GM21367 (cell line): ENCODE measurements around the gene MRGPRD.

Experiments used
- ATAC-seq: cut with Tn5 transposase; IDR thresholded peaks from one replicate; pipeline ENCODE4 v1.9.1; 2021; ENCODE audit not compliant: unreplicated experiment

The MRGPRD gene

DNA sequence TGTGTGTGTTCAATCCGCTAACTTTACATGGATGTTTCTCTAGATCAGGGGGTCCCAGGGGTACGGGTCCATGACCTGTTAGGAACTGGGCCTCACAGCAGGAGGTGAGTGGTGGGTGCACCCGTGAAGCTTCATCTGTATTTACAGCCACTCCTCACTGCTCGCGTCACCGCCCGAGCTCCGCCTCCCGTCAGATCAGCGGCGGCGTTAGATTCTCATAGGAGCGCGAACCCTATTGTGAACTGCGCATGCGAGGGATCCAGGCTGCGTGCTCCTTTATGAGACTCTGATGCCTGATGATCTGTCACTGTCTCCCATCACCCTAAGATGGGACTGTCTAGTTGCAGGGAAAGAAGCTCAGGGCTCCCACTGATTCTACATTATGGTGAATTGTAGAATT is 31.9 kb downstream of the MRGPRD start:
- no peak for ATAC-seq

DNA sequence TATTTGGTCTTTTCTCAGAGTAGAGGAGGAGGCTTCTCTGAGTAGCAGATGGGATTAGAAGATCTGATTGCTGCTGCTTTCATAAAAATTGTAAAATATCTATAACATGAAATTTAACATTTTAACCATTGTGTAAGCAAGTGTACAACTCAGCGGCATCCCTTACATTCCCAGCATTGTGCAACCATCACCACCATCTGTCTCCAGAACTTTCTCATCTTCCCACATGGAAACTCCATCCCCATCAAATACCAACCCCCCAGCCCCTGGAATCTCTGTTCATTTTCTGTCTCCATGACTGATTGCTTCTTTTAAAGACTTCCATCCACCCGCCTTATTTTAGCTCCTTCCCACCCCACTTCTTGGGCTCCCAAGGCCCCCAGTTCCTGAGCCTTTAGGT is 32.3 kb downstream of the MRGPRD start:
- no peak for ATAC-seq

DNA sequence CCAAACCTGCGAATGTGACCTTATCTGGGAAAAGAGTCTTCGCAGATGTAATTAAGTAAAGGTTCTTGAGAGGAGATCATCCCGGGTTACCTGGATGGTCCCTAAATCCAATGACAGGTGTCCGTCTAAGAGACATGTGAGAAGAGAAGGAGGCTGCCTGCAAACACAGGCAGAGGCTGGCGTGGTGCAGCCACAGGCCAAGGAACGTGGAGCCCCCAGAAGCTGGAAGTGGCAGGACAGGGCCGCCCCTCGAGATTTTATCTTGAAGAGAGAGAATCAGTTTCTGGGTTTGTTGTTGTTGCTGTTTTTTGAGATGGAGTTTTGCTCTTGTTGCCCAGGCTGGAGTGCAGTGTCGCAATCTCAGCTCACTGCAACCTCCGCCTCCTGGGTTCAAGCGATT is 33.6 kb downstream of the MRGPRD start:
- ATAC-seq = no peak

DNA sequence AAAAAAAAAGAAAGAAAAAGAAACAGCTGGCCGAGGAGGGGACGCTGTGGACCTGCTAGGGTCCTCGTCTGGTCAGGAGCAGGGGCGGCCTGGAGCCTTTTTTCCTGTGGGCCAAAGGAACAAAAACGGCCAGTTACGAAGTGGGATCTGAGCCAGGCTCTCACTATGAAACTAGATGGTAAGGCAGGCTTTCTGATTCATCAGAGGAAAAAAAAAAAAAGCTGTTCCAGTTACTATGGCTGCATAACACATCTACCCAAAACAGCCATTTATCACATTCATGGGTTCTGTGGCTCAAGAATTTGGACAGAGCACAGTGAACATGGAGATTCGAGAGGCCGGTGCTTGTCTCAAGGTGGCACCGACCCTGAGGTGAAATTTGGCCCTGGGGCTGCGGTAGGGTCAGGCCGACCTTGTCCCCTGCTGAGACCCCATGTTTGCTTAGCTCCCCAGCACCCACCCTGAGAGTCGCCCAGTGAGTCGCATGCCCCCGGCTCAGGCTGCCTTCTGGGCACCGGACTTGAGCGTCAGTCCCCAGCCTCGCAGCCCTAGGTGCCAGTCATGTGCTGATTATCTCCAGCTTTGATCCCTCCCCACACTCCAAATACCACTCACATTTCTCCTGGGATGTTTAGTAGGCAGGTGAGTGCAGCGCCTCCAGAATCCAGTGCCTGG is 34.2 kb downstream of the MRGPRD start:
- no peak for ATAC-seq

DNA sequence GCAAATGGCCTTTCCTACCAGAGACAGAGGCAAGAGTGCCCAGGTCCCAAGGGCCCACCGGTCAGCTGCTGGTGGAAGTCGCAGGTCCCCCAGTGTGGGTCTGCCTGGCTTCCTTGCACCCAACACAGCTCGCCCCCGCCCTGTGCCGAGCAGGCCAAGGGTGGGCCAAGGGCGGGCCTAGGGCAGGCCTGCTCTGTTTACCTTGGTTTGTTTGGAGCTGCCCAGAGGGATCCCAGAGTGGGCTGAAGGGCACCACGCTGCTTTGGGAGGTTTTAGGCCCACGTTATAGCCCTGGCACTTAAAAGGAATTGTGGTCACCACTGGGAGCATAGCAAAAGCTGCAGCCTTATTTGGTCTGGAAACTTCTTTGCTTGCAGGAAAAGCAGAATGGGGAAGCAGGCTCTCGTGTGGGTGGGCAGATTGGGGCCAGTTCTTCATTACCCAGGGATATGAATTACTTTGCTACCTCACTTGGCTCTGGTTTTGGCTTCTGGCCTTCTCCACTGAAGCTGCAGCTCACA is 38.0 kb downstream of the MRGPRD start:
- no peak for ATAC-seq

DNA sequence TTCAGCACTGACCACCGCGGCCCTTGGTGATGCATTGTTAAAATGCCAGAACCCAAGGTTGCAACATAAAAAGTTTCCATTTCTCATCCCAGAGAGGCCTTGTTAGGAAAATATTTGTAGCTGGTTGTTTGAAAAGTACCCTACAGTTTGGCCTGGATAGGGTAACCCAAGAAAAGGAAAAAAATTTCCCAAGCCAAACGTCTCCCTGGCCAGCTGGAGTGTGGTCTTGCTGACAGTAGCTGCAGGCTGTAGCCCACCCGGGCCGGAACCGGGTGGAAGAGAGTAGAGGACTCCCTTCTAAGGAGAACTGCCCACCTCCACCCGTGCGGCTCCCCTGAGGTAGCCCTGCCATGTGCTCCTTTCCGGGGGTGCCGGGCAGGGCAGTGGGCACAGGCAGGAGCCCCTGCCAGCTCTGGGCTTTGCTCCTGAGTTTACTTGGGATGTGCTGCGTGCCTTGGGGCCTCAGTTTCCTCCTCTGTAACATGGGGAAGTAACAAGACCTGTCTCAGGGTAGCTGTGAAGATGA is 38.6 kb downstream of the MRGPRD start:
- no peak for ATAC-seq

DNA sequence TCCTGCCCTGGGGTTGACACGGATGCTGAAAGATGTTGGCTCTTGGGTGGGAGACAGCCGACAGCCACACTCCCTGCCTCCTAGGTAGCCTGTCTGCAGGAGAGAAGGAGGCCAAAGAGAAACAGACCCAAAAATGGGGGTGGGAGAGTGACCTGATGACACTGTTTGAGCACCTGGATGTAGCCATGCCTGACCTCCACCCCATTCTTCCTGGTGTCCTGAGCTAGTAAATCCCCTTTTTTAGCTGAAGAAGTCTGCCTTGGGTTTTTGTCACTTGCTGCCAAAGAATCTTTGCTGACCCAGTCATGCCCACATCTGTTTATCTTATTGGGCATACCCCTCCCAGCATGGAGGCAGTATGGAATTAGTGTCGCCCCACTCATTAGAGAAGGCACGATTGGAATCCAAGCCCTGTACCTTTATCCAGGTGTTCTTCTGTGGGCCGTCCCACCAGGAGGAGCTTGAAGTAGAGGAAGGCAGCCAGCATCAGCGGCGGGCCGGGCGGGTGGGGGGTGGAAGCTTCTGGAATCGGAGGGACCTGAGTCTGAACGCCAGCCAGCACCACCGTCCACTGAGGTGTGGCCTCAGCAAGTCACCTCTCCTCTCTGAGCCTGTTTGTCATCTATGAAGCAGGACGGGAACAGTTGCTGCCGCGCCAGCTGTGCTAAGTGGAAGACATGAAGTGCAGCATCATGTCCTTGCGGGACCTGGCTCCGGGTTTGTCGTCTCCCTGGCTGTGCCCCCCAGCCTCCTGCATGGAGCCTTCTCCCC is 39.3 kb downstream of the MRGPRD start:
- ATAC-seq = no peak

DNA sequence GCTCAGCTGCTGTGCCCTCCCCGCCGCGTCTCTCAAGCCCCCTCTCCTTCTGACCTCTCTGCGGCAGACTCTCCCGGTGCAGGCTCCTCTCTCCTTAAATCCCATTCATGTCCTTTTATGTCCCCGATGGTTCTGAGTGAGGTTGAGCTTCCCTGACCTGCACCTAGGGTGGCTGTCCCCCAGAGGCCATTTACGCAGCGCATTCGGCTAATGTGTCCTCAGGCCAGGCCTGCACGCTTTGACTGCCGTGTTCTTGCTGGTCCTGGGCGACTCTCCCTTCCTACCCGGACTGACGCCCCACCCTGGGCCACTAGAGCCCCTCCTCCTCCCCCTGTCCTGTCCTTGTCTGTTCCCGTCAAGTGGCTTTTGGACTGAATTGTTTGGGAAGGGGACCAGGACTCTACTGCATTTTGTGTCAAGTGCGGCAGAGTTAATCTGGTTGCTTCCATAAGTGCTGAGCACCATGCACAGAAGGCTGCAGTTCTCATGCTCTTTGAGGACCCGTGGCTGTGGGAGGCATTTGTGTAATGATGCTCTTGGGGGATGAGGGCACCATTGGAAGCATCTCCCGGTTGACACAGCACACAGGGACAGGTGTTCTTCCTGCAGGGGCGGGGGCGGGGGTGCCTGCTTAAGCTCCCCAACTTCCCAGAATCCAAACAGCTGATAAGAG is 40.0 kb downstream of the MRGPRD start:
- ATAC-seq = no peak

DNA sequence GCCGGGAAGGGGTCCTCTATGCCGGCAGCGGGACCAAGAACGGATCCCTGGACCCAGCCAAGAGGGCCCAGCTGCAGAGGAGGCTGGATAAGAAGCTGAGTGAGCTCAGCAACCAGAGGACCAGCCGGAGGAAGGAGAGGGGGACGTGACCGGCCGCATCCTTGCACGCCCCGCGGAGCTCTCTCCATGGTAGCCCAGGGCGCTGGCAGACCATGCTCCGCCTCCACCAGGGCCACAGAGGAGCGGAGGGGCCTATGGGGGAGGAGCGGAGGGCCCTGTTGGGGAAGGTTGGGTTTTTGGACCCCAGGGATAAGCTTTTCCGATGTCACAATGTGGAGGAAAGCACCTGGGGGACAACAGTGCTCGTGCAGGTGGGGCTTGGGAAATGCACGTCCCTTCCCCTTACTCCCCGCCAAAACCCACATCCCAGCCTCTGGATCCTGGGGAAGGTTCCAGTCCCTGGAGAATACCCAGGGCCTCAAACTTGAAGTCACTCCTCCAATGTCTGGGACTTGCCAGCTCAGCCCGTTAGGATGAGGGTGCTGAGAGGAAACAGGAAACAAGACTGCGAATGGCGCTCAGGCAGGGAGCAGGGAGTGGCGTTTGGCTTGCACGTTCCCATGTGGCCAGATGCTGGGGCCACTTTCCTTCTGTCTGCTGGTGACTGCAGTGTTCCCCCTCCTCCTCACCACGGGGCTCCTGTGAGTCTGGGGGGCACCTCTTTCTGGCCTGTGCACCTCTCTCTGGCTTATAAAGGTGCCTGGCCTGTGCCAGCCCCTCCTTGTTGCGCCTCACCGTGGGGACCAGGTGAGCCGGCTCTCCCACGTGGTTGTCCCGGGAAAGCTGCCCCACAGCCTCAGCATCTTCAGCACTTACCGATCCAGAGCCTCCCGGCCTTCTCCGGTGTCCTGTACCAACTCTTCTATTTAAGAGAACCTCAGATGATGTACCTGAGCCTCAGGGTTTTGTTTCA is 40.9 kb downstream of the MRGPRD start:
- ATAC-seq = no peak

DNA sequence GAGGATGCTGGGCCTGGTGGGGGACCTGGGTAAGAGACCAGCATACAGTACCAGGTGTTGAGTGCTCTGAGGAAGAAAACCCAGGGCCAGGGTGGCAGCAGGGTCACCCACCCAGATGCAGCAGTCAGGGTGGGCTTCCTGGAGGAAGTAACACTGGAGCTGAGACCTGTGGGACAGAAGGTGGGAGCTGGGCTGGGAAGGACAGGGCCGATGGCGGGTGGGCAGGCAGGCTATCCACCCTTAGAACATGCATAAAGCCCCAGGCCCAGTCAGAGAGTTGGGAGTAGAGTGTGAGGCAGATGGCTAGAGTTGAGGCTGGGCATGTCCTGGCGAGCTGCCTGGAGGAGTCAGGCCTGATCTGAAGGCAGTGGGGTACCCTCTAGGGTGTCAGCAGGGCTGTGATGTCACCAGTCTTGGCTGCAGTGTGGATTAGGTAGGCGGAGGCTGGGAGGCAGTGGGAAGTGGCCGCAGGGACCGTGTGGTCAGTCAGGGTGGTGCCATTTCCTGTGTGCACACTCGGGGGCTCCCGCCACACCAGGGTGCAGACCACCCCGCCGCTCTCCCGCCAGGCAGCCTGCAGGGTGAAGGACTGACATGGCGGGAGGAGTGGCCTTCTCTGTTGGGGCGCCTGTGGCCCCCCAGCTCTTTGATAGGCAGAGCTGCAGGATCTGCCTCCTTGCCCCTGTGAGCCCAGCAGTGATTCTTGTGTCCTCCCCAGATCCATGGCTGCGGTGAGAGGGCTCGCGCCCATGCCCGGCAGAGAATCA is 41.8 kb downstream of the MRGPRD start:
- ATAC-seq = no peak

DNA sequence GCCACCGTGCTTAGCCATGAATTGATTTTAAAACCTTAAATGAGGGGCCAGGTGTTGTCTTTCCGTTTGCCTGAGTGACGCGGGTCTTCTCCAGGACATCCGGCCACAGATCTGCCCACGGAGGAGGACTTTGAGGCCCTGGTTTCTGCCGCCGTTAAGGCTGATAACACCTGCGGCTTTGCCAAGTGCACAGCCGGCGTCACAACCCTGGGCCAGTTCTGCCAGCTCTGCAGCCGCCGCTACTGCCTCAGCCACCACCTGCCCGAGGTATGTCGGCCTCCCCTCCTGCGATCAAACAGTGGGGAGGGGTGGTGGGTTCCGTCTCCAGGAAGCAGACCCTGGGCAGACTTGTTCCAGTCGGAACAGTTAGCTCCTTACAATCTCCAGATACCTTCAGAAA is 42.7 kb downstream of the MRGPRD start:
- ATAC-seq = no peak

DNA sequence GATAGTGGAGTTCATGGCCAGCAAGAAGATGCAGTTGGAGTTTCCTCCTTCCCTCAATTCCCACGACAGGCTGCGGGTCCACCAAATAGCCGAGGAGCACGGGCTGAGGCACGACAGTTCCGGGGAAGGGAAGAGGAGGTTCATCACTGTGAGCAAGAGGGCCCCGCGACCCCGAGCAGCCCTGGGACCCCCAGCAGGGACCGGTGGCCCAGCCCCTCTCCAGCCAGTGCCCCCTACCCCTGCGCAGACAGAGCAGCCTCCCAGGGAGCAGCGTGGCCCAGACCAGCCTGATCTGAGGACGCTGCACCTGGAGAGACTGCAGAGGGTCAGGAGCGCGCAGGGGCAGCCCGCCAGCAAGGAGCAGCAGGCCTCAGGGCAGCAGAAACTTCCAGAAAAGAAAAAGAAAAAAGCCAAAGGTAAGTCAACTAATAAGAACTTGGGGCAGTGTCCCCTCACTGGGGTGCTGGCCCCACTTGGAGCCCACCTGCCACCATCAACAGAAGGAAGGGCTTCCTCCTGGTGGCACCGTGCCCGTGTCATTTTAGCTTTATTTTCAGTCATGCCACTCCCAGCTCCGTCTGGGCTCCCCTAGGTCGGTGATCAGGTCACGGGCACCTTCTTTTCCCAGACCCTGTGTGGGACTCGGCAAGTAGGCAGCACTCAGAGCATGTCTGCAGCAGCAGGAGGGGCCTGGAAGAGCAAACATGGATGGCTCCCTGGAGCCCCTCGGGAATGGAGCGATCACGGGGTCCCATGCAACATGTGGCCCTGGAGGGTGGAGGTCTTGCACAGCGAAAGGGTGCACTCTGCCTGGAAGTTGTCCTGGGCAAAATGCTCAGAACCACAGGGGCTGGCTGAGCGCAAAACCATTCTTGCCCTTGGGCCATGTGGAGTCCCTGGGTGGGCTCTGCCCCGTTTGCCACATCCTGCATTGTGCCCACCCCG is 43.8 kb downstream of the MRGPRD start:
- ATAC-seq = no peak

DNA sequence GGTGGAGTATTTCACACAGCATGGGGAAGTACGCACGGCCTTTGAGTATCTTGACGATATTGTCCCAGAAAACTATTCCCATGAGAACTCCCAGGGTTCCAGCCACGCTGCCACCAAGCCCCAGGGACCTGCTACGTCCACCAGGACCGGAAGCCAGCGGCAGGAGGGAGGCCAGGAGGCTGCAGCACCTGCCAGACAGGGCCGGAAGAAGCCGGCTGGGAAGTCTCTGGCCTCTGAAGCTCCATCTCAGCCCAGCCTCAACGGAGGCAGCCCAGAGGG is 44.5 kb downstream of the MRGPRD start:
- no peak for ATAC-seq

DNA sequence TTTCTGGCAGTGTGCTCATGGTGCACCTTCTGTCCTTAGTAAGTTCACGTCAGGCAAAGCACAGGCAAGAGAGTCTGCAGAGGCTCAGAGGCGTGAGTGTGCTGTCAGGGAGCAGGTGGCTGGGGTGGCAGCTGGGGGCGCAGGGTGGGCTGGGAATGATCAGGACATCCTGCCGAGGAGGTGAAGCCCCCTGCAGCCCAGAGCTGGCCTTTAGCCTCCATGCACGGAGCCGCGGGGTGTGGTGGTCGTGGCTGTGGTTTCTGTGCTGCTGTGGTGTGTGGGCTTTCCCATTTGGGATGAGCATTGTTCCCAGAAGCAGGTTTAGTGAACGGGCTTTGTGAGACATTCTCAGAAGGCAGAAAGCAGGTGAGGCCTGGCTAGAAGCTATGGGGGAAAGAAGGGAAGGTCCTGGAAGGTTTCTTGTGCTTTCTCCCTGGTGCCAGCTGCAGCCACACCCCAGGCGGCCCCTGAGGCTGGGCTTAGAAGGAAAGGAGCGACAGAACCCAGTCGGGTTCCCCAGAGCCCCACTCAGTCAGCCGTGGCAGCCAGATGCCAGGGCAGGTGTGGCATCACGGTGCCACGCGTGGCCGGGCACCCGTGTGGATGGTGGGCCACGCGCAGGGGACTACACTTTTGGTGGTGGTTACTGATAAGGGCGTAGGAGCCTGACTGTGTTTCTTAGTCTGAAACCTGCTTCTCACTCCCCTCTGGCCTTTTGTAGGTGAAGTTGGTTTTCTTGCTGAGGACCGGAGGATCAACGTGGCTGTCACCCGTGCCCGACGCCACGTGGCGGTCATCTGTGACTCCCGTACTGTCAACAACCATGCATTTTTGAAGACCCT is 45.0 kb downstream of the MRGPRD start:
- no peak for ATAC-seq

DNA sequence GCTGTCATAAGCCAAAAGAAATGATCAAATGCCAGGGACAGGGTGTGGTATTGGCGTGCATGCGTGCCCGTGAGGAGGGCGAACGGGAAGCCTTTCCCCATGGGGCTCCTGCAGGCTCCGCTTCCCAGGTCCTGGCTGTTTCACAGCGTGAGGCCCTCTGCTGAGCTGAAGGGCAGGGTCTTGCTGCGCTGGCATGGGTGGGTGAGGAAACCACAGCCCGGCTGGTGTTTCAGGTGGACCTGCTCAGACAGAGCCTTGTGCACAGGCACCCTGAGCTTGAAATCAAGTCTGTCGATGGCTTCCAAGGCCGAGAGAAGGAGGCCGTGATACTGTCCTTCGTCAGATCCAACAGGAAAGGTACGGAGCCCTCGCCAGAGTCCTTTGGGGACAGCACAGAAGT is 45.7 kb downstream of the MRGPRD start:
- ATAC-seq = no peak

DNA sequence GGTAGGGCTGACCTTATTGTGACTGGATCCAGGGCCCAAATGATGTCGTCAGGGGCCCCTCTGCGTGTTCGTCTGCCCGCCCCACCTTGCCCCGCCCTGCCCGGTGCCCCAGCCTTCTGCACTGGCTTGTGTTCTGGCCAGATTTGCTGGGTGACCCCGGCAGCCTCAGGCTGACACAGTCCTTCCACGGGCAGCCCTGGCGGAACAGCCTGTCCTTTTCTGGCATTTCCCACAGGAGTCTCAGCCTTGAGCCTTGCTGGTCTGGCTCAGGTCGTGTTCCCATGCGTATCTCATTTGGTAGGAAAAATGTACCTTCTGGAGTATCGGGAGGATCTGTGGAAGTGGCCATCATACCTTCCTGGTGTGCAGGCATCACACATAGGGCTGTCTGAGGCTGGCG is 46.1 kb downstream of the MRGPRD start:
- no peak for ATAC-seq

DNA sequence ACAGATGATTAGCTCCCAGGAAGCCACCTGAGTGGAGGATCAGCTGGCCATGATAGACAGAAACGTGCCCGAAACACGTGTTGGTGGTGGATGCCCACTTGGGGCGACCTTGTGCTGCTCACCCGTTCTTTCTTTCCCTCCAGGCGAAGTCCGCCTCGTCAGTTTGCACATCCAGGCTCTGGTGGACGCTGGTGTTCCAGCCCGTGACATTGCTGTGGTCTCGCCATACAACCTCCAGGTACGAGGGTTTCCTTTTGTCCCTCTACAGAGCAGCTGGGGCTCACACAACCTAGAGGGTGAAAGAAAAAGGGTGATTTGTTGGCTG is 46.5 kb downstream of the MRGPRD start:
- no peak for ATAC-seq

DNA sequence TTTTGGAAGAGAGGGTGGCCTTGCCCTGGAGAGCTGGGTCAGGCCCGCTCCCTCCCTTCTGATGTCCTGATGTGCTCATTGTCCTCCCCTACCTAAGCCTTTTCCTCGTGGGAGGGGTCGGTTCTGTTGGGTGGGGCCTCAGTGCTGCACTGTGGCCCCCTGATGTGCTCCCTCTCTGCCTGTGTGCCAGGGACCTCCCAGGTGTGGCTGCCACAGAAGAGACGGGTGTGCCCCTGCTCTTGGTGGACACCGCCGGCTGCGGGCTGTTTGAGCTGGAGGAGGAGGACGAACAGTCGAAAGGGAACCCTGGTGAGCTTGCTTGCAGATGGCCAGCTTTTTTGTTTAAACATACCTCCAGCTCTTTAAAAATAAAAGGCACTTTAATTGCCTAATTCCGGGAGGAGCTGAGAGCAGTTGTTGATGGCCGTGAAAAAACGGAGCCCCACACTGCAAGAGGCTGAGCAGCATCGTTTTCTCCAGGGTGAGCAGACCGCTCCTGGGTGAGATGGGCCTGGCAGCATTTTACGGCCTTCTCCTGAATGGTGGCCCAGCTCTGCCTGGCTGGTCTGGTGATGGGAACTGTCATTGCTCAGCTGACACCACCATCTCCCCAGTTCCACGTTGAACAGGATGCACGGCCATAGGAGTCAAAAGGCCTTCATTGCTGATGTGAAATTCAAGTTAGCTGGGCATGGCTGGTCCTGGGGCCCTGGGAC is 47.0 kb downstream of the MRGPRD start:
- no peak for ATAC-seq
